Measurements from ENCODE around the gene ZNF195. TPM values are rescaled to one million over a fixed set of nuclear protein-coding genes. Genes with fewer than 3 reads are reported as not detected.
"Not testable (repeated sequence)": the region's sequence is repeated elsewhere in the genome, so short reads cannot be mapped to it uniquely, and the experiment has no call there.

ZNF195 gene
- total RNA-seq, 1 experiment from 2014 or later = 28.7 TPM

DNA sequence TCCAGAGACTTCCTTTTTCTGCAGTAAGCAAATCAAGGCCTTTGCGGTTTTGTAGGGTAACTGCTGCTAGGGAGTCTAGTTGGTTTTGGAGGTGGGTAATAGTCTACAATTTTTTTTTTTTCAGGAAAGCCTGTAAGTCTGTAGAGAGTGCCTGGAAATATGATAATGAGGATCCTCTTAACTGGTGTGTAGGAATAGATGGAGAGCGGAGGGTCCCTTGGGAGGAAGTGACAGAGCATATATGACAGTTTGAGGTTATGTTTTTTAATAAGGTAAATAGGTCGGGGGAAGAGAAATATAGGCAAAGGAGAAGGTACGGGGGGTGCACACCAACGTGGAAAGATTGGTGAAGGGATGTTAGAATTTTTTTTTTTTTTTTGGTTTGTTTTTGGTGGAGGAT lies 25.9 kb downstream of the ZNF195 start:
- no peak for DNase-seq (ENCODE audit: low spot score)

DNA sequence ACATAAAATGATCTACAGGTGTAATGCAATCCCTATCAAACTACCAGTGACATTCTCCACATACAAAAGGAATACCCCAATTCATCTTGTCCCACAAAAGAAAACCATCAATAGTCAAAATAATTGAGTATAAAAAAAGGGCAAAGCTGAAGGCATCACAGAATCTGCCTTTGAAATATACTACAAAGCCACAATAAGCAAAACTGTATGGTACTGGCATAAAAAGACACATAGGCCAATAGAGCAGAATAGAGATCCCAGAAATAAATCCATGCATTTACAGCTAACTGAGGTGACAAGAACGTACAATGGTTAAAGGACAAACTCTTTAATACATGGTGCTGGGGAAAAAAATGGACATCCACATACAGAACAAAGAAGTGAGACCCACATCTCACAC lies 31.8 kb downstream of the ZNF195 start:
- no peak for DNase-seq (ENCODE audit: low spot score)

DNA sequence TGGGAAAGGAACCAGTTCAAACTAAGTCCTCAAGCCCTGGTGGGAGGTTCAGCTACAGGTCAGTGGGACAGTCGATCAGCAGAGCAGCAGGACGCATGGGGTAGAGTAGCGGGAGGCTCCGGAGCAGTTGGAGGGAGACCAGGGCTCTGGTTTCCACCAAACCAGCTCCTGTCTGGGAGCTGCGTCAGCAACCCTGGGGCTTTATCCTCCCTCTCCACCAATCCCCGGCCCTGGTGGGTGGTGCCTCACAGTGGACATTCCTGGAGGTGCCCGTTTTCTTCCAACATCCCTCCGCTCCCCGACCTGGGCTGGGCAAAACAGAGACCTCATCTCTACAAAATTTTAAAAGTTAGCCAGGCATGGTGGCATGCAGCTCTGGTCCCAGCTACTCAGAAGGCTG lies 32.4 kb downstream of the ZNF195 start:
- DNase-seq (ENCODE audit: low spot score) = no peak

DNA sequence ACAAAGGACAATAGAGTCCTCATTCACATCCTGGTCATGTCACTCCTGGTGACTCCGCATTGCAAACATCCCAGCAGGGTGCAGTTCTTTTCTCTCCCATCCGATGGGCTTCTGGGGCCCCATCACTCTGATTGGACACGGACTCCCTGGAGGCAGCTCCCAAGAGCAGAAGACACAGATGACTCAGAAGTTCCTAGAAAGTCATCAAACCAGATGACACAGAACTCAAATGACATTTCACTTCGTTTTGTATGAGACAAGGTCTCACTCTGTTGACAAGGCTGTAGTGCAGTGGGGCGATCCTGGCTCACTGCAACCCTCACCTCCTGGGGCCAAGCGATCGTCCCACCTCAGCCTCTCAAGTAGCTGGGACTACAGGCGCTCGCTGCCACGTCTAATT lies 33.2 kb downstream of the ZNF195 start:
- no peak for DNase-seq (ENCODE audit: low spot score)

DNA sequence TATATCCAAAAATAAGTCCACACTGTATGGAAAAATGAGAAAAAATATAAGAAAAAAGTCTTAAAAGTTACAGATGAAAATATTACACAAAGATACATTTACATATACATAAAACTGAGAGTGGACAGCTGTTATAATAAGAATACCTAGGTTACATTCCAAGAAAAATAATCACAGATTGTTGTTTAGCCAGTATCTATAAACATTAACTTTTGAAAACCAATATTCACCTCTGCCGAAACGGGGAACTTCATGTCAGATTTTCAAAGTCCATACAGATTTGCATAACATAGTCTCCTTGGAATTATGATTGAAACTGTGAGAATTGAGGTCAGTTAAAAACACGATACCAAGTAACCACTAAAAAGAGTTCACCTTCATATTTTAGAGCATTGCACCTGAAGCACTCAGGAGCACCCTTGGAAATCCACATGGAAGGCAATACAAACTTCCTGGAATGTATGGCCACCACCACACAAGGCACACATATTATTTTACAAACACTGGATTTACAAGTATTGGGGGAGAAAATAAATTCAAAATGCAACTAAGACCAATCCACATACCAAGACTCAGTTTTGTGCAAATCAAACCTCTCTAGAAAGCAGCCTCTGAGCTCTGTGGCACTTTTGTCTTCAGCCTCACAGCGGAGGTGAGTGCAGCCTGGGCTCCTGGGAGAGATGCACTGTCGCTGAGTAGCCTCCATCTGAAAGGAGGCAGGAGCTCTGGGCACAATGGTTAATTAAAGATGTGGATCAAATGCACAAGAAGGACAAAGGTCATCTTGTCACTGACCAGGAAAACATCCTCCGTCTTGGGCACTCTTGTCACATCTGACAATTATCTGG lies 34.4 kb downstream of the ZNF195 start:
- DNase-seq (ENCODE audit: low spot score) = no peak

DNA sequence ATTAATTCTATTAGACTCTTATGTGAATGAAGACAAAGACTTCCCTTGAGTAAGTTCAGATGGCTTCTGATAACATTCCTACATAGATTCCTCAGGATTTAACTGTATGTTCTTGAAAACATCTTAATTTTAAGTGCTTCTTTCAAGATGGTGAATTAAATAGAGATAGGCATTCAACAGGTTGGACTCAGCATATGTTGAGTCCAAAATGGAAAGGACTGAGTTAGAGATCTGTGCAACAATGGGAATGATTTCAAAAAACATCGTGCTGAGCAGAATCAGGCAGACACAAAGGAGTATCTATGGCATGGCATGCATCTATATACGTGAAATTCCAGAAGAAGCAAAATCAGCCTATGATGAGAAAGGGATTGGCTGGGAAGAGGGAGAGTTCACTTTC lies 36.2 kb downstream of the ZNF195 start:
- DNase-seq (ENCODE audit: low spot score) = no peak

DNA sequence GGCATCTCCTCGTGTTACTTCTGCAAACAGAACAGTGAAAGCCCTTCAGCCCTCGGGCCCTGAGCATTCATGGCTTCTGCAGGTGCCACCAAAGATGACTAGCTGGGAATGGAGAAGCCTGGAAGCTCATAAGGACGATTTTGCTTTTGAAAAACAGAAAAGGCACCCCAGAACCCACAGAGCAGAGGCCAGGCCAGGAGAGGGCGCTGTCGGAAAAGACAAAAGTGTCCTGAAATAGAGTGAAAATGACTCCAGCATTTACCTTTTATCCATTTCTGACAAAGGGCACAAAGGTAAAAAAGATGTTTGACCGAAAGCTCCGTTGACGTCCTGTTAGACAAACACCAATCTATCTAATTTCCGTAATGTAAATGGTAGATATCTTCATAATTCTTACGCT lies 37.6 kb downstream of the ZNF195 start:
- DNase-seq (ENCODE audit: low spot score) = no peak

DNA sequence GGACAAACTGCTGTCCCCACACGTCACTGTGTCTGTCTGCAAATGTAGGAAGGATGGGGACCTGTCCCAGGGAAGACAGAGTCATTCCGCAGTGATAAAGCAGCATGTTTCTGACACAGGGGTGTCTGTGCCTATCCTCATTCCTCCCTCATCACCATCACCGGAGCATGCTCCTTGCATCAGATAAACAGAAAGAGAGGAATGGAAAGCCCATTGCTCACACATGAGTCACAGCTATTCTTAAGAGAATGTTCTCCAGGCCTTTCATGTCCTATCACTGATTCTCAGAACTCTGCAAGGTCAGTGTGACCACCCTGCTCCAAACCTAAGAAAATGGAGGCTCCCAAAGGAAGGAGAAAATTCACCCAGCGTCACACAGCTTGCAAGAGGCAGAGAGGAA lies 38.9 kb downstream of the ZNF195 start:
- DNase-seq (ENCODE audit: low spot score) = peak; percentile 79

DNA sequence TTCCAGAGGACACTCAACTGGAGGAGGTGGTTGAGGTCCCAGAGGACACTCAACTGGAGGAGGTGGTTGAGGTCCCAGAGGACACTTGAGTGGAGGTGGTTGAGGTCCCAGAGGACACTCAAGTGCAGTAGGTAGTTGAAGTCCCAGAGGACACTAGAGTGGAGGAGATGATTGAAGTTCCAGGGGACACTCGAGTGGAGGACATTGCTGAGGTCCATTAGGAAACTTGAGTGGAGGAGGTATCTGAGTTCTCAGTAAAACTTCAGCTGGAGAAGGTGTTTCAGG lies 39.7 kb downstream of the ZNF195 start:
- no peak for DNase-seq (ENCODE audit: low spot score)

DNA sequence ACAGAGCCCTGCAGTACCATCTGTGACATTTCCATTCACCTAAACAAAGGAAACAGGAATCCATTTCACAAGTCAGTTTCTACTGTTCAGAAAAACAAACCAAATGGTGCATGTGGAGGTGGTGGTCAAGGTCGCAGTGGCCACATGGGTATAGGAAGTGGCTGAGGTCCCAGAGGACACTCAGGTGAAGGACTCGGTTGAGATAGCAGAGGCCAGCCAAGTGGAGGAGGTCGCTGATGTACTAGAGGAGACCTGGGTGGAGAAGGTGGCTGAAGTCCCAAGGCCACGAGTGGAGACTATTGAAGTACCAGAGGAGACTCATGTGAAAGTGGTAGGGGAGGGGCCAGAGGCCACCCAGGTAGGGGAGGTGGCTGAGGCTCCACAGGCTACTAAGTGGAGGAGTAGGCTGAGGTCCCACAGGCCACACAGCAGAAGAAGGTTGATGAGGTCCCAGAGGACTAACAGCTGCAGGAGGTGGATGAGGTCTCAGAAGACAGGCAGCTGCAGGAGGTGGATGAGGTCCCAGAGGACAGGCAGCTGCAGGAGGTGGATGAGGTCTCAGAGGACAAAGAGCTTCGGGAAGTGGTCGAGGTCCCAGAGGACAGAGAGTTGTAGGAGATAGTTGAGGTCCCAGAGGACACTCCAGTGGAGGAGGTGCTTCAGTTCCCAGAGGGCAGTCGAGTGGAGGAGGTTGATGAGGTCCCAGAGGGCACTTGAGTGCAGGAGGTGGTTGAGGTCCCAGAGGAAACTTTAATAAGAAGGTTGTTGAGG lies 40.2 kb downstream of the ZNF195 start:
- no peak for DNase-seq (ENCODE audit: low spot score)

DNA sequence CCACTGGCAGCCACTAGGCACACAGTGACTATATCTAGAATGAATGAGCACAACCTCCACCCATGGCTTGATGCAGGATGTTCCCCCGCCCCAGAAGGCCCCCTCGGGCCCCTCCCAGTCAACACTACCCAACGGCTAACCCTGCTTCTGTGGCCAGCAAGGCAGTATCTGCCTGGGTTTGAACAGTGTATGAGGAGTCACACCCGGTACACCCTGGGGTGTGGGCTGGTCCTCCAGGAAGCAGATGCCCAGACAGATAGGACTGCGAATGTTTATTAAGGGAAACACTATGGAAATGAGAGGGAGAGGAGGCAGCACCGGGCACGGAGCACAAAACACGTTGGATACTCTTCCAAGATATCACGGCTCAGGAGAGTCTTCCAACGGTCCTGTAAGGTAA lies 42.5 kb downstream of the ZNF195 start:
- not testable (repeated sequence) for DNase-seq (ENCODE audit: low spot score)

DNA sequence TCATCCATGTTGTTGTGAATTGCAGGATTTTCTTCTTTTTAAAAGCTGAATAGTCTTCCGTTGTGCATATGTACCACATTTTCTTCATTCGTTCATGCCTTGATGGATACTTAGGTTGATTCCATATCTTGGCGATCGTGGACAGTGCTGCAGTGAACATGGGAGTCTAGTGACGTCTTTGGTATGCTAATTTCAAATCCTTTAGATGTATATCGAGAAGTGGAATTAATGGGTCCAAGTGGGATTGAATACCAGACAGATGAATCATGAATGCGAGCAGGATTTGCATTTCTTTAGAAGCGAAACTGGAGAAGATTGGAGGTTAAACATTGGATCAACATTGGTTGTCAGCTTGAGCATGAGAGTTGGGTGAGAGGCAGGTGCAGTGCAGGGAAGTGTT lies 45.8 kb downstream of the ZNF195 start:
- not testable (repeated sequence) for DNase-seq (ENCODE audit: low spot score)

DNA sequence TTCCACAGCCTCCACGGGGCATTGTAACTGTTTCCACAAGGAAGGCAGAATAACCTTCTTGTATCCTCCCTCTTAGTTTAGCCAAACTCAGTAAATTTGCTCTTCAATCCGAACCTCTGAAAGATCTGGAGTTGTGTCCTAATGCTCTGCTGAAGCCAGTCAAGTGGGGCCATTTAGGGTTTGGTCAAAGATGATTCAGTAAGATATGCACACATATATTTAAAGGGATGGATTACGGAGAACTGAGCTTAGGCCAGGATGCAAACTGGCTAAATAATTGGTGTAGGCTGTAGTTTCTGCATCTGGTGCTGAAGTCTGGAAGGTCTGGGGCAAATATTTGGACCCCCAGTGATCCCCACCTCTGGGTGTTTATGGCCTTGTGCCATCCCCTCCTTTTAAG lies 47.9 kb downstream of the ZNF195 start:
- DNase-seq (ENCODE audit: low spot score) = not testable (repeated sequence)

DNA sequence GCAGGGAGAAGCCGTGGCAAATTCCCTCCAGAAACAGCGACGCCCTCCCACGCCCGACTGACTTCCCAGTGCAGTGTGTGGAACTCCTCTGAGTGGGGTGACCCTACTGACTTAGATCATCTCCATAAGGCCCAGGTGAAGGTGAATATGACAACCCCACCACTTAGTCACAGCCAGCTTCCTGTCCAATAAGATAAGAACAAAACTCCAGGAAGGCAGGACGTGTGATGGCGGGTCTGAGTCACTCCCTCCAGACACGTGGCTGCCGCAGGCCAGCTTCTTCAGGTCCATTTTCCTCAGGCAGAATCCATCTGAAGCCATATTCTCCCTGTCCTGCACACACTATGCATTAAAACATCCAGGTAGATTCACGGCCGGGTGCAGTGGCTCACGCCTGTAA lies 48.9 kb downstream of the ZNF195 start:
- DNase-seq (ENCODE audit: low spot score) = not testable (repeated sequence)

DNA sequence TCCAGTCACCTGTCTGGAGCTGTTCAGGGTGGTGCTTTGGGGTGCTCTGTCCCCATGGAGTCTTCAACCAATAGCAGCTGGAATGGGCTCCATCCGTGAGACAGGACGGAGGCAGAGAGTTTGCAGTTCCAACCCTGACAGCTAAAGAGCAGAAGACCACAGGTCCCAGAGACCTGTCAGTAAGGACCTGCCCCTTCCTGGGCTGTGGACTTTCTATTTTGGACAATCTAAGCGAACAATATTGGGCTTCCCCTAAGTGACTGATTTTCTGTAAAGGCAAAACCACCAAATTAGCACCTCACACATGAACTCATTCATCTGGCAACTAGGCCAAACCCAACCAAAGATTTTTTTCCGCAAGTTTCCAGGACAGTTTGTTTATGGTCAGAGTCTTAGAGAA lies 50.4 kb downstream of the ZNF195 start:
- DNase-seq (ENCODE audit: low spot score) = not testable (repeated sequence)

DNA sequence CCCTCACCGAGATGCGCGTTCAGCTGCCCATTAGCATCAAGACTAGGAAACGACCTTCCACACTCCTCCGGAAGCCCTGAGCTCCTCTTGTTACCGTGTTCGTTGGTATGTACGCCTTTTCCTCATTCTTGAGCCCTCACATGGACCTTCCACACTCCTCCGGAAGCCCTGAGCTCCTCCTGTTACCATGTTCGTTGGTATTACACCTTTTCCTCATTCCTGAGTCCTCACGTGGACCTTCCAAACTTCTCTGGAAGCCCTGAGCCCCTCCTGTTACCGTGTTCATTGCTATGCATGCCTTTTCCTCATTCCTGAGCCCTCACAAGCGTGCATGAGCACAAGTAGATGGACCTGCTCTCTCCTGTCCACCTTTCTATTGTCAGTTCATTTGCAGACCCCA lies 52.5 kb downstream of the ZNF195 start:
- DNase-seq (ENCODE audit: low spot score) = not testable (repeated sequence)

DNA sequence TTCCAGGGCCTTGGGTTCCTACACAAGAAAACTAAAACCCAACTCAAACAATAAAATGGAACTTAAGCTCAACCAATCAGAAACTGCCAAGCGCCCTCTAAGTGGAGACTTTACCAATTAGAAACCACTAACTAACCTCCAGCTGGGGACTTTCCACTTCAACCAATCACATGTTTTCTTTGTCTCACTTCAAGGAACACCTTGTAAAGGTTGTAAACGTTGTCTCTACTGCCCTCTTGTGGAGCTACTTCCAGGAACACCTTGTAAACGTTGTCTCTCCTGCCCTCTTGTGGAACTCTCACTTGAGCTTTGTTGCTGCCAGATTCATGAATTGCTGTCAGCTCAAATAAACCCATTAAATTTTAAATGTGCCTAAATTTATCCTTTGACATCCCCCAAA lies 54.2 kb downstream of the ZNF195 start:
- DNase-seq (ENCODE audit: low spot score) = not testable (repeated sequence)

Other genes starting within 250 kb of the ZNF195 start
- 18.1 and 18.5 TPM in 2 replicates for gene OSBPL5, start 213.8 kb downstream of the ZNF195 start, total RNA-seq (2014; rRNA removed; shearing (Covaris generic))
- not detected in 2 replicates for gene MRGPRG, start 160.3 kb downstream of the ZNF195 start, total RNA-seq (2014; rRNA removed; shearing (Covaris generic))
- gene MRGPRE, start 146.7 kb downstream of the ZNF195 start, total RNA-seq (2014; rRNA removed; shearing (Covaris generic)) = not detected in 2 replicates

Measured in A172 (cell line).